ENCODE data around the gene RXRA.

Gene RXRA

DNA sequence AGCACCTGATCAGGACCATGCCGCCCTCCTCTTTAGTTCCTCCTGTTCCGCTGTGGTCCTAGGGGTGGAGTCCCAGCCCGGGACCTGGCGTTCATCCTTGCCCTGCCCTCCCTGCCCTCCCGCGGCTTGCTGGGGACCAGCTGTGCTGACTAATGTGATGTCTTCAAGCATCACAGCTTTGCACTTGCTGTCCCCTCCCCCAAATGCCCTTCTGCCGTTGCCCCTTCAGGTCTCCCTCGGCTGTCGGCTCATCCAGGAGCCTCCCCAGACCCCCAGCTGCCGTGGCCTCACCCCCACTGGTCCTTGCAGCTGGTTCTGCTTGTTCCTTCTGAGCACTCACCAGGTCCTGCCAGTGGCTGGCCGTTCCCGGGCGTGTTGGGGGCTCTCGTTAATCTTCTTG, 19.9 kb downstream of the RXRA start:
- no peaks in the 10 kb centered on the region for H3K4me1 ChIP-seq (ENCODE audit: insufficient read depth, low read length)
- ATAC-seq (ENCODE audit: insufficient read depth, low read depth) (no peak), DNase-seq (no peak)
- H3K4me3 ChIP-seq (ENCODE audit: low read depth in 1 of 2, low read length in 2 of 2): no peak overlapping the region
- no peaks in the 10 kb centered on the region for H3K9me3 ChIP-seq (ENCODE audit: insufficient read depth, low read length, severe bottlenecking)
- no peak for TF ChIP-seq EZH2 (IDR thresholded peaks at IDR 0.05; ENCODE audit: borderline replicate concordance, low read depth, low read length, severe bottlenecking)
- TF ChIP-seq, protein P1, sequence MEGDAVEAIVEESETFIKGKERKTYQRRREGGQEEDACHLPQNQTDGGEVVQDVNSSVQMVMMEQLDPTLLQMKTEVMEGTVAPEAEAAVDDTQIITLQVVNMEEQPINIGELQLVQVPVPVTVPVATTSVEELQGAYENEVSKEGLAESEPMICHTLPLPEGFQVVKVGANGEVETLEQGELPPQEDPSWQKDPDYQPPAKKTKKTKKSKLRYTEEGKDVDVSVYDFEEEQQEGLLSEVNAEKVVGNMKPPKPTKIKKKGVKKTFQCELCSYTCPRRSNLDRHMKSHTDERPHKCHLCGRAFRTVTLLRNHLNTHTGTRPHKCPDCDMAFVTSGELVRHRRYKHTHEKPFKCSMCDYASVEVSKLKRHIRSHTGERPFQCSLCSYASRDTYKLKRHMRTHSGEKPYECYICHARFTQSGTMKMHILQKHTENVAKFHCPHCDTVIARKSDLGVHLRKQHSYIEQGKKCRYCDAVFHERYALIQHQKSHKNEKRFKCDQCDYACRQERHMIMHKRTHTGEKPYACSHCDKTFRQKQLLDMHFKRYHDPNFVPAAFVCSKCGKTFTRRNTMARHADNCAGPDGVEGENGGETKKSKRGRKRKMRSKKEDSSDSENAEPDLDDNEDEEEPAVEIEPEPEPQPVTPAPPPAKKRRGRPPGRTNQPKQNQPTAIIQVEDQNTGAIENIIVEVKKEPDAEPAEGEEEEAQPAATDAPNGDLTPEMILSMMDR (IDR thresholded peaks at IDR 0.05; ENCODE audit: borderline replicate concordance, extremely low read depth, low read length, poor library complexity, severe bottlenecking): no peak
- no peak overlapping the region for H3K4me2 ChIP-seq (ENCODE audit: insufficient read depth, low read length)
- H3K9ac ChIP-seq (ENCODE audit: low read depth, low read length): no peak overlapping the region
- H2AFZ ChIP-seq (ENCODE audit: low read depth, low read length): no peak overlapping the region
- no peaks in the 10 kb centered on the region for H3K36me3 ChIP-seq (ENCODE audit: insufficient read depth, low read length)
- peaks cover 82% of the 10 kb centered on the region for H4K20me1 ChIP-seq (ENCODE audit: insufficient read depth, low read length)
- no peak overlapping the region for H3K27ac ChIP-seq (ENCODE audit: low read length)
- H3K27me3 ChIP-seq (ENCODE audit: insufficient read depth, low read length, poor library complexity): no peaks in the 10 kb centered on the region
- H3K79me2 ChIP-seq (ENCODE audit: insufficient read depth, low read length): peaks cover 2% of the 10 kb centered on the region; the same call in 1 of the 2 replicates

DNA sequence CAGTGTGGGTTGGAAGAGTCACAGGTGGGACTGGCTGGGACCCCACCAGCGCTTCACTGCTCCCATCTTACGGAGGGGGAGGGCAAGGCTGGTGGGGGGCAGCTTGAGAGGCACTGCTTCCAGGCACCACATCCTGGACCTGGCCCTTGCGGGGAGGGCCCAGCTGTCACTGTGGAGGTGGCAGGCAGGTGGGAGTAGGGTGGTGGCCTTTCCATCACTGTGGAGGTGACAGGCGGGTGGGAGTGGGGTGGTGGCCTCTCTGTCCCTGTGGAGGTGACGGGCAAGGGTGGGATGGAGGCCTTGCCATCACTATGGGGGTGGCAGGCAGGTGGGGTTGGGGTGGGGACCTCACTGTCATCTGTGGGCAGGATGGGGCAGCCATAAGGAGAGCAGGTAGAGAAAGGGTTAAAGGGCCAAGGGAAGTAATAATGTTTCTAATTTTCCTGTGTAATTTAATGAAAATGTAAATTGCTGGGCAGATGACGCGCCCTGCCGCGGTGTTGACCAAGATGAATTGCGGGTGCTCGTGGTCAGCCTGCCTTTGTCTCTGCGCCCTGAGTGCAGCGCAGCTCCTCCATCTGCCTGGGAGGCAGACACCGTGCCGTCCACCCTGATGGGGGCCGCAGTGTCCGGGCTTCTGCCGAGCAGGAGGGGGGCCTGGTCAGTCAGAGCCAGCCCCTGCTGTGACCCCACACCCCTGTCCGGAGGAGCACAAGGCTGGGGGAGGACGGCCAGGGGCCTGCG, 20.8 kb downstream of the RXRA start:
- ATAC-seq (ENCODE audit: insufficient read depth, low read depth) (no peak), DNase-seq (no peak)
- Histone ChIP-seq H4K20me1 (ENCODE audit: insufficient read depth, low read length) (peaks cover 77% of the 10 kb centered on the region), H3K4me3 (ENCODE audit: low read depth in 1 of 2, low read length in 2 of 2) (no peak overlapping the region), H3K79me2 (ENCODE audit: insufficient read depth, low read length) (peaks cover 2% of the 10 kb centered on the region; the same call in 1 of the 2 replicates), H3K9ac (ENCODE audit: low read depth, low read length) (no peak overlapping the region), H3K27me3 (ENCODE audit: insufficient read depth, low read length, poor library complexity) (no peaks in the 10 kb centered on the region), H3K36me3 (ENCODE audit: insufficient read depth, low read length) (no peaks in the 10 kb centered on the region), H3K4me1 (ENCODE audit: insufficient read depth, low read length) (no peaks in the 10 kb centered on the region), H3K9me3 (ENCODE audit: insufficient read depth, low read length, severe bottlenecking) (no peaks in the 10 kb centered on the region), H3K4me2 (ENCODE audit: insufficient read depth, low read length) (no peak overlapping the region), H2AFZ (ENCODE audit: low read depth, low read length) (no peak overlapping the region), H3K27ac (ENCODE audit: low read length) (no peak overlapping the region)
- TF ChIP-seq, protein P1 (IDR thresholded peaks at IDR 0.05; ENCODE audit: borderline replicate concordance, extremely low read depth, low read length, poor library complexity, severe bottlenecking): no peak
- no peak for TF ChIP-seq EZH2 (IDR thresholded peaks at IDR 0.05; ENCODE audit: borderline replicate concordance, low read depth, low read length, severe bottlenecking)

DNA sequence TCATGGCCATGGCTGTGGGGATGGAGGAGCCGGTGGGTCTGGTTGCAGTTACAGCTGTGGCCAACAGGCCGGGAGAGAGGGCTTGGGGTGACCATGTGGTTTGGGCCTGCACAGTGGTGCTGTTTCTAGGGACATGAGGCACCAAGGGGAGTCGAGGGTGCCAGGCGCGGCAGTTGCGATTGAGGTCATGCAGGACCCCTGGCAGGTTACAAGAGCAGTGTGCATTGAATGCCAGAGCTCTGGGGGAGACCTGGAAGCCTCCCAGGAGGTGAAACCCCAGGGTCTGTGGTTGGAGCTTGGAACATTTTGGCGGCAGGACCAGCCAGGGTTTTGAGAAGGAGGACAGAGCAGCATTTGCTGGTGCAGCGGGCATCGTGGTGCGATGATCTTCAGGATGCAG, 21.7 kb downstream of the RXRA start:
- H3K27me3 ChIP-seq (ENCODE audit: insufficient read depth, low read length, poor library complexity): no peaks in the 10 kb centered on the region
- no peaks in the 10 kb centered on the region for H3K9me3 ChIP-seq (ENCODE audit: insufficient read depth, low read length, severe bottlenecking)
- ATAC-seq (ENCODE audit: insufficient read depth, low read depth) (no peak), DNase-seq (no peak)
- H3K4me3 ChIP-seq (ENCODE audit: low read depth in 1 of 2, low read length in 2 of 2): no peak overlapping the region
- H3K4me1 ChIP-seq (ENCODE audit: insufficient read depth, low read length): no peaks in the 10 kb centered on the region
- peaks cover 2% of the 10 kb centered on the region; the same call in 1 of the 2 replicates for H3K79me2 ChIP-seq (ENCODE audit: insufficient read depth, low read length)
- no peaks in the 10 kb centered on the region for H3K36me3 ChIP-seq (ENCODE audit: insufficient read depth, low read length)
- no peak overlapping the region for H3K9ac ChIP-seq (ENCODE audit: low read depth, low read length)
- no peak overlapping the region for H3K27ac ChIP-seq (ENCODE audit: low read length)
- H2AFZ ChIP-seq (ENCODE audit: low read depth, low read length): no peak overlapping the region
- H4K20me1 ChIP-seq (ENCODE audit: insufficient read depth, low read length): peaks cover 69% of the 10 kb centered on the region
- no peak for TF ChIP-seq EZH2 (IDR thresholded peaks at IDR 0.05; ENCODE audit: borderline replicate concordance, low read depth, low read length, severe bottlenecking)
- TF ChIP-seq, protein P1 (IDR thresholded peaks at IDR 0.05; ENCODE audit: borderline replicate concordance, extremely low read depth, low read length, poor library complexity, severe bottlenecking): no peak
- H3K4me2 ChIP-seq (ENCODE audit: insufficient read depth, low read length): no peak overlapping the region
